HG02981 (cell line): Measurements from ENCODE around the gene GPR171.
"Not testable (repeated sequence)": the region's sequence is repeated elsewhere in the genome, so short reads cannot be mapped to it uniquely, and the experiment has no call there.

Experiments
- ATAC-seq: cut with Tn5 transposase; IDR thresholded peaks from one replicate; pipeline ENCODE4 v1.9.1; 2021; ENCODE audit warnings: mild to moderate bottlenecking, moderate library complexity; ENCODE audit not compliant: unreplicated experiment

Gene GPR171, protein sequence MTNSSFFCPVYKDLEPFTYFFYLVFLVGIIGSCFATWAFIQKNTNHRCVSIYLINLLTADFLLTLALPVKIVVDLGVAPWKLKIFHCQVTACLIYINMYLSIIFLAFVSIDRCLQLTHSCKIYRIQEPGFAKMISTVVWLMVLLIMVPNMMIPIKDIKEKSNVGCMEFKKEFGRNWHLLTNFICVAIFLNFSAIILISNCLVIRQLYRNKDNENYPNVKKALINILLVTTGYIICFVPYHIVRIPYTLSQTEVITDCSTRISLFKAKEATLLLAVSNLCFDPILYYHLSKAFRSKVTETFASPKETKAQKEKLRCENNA

DNA sequence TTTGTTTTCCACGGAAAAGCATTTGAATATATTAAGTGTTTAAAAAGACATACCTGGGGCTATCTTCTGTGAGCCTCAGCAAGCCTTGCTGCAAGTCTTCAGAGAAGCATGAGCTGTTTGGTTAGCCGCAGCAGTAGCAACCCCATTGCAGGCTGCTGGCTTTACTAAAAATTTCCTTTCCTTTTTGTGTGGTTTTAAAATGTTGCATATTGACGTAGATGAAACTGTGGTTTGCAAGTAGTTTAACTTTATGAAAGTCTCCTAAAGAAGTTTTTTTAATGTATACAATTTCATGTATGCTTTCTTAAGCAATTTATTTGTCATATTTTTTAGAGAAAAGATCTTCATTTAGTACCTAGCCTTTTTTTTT lies at the start of gene GPR171:
Gene GPR171, minus strand, starts transcription at position 166 of the 370 bp plus-strand sequence. CDS start 3,830 bp downstream, outside the sequence.
- ATAC-seq, result peak; percentile 89

DNA sequence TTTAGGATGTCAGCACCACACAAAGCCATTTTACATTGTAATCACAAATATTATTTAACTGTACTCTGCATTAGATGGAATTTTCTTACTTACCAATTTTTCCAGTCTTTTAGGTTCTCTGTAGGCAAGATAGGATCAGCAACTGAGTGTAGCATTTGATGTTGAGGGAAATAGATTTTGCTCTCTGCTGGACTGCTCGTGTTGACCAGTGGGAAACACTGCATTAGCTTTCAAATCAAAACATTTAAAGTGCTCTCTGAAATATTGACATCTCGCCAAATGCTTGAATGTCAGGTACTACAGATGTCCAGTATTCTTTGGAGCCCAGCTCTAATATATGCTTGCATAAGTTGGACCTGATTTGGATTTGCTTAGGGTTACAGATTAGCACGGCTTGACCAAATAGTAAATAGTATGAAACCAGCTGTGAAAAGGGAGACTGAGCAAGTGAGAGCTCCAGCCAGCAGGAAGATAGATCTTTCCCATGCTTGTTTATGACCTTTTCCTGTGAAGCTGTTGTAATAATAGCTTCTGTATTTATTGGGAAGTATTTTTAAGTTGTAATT lies 45.8 kb upstream of the GPR171 start:
- ATAC-seq, result no peak

DNA sequence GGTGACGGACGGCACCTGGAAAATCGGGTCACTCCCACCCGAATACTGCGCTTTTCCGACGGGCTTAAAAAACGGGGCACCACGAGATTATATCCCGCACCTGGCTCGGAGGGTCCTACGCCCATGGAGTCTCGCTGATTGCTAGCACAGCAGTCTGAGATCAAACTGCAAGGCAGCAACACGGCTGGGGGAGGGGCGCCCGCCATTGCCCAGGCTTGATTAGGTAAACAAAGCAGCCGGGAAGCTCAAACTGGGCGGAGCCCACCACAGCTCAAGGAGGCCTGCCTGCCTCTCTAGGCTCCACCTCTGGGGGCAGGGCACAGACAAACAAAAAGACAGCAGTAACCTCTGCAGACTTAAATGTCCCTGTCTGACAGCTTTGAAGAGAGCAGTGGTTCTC lies 39.0 kb upstream of the GPR171 start:
- ATAC-seq, result not testable (repeated sequence)

DNA sequence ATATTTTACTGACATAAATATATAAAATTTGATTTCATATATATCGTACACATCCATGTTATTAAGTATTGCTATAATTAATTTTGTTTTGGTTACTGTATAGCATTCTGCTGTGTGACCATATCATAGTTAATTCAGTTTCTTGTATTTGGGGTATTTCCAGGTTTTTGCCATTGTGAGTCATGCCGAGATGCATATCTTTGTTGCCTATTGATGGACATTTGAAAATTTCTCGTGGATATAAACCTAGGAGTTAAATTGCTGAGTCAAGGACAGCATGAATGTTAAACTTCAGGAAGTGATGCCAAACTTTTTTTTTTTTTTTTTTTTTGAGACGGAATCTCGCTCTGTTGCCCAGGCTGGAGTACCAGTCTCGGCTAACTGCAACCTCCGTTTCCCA lies 33.7 kb upstream of the GPR171 start:
- no peak for ATAC-seq

DNA sequence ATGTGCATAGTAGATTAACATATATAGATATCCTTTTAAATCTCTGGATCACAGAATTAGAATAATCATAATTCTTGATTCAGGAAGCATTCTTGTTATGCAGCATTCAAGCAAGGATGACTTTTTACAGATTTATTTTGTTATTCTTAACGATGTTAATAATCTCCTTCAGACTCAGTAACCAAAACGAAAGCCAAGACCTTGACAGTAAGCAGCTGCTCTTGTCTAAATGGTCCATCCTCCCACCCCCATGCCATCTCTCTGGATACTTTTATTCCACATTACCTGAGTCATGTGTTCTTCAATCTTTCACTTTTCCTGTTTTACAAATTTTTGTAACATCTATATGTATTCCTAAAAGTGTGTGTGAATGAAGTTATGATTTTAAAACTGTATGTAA lies 33.3 kb upstream of the GPR171 start:
- no peak for ATAC-seq

DNA sequence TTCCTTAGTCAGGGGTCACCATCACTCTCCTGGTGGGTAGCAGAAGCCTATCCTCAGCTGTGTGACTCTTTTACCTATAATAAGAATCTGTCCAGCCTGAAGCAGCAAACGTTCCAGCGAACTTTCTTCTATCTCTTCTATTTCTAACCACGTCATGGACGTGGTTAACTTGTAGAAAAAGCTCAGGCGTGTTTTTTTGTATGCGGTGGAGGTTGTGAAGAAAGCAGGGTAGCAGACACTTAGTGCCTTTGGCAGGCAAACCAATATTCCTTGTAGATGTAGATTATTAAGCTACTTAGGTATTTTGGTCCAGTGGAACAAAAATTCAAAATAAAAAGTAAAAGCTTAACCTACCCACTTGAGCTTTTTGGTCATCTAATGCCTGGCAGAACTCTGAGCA lies 31.8 kb upstream of the GPR171 start:
- no peak for ATAC-seq

DNA sequence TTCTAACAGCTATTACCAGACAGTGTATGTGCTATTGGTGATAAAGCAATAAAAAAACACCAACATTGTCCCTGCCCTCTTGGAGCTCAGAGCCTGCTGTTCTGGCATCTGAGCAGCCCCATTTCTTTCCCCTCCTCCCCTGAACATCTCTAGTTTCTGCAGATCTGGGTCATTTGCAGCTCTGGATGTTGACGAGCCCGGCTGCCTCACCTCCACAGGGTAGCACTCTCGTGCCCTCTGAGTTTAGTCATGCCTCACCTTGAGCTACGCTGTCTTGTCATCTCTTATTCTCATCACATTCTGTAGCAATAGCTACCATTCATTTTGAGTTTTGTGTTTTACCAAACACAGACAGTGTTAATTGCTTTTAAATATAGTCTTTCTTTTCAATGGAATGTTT lies 30.0 kb upstream of the GPR171 start:
- no peak for ATAC-seq

DNA sequence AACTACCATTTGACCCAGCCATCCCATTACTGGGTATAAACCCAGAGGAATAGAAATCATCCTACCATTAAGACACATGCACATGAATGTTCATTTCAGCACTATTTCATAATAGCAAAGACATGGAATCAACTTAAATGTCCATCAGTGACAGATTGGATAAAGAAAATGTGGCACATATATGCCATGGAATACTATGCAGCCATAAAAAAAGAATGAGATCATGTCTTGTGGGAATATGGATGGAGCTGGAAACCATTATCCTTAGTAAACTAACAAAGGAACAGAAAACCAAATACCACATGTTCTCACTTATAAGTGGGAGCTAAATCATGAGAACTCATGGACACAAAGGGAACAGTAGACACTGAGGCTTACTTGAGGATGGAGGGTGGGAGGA lies 29.4 kb upstream of the GPR171 start:
- not testable (repeated sequence) for ATAC-seq

DNA sequence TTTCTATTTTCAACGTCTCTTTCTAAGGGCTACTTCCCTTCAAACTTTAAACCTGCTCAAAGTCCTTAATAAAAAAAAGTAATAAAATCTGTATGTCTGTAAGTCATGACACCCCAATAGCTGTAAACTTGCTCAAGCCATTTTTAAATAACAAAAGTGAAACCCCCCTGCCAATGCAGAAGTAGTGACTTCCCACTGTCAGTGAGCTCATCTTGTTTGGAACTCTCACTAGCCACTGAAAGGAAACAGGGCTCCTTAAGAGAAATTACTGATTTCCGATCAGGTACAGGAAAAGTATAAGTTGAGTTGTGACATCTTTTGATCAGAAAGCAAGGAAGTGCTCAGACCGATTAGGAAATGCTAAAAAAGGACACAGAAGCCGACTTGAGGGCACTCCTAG lies 27.6 kb upstream of the GPR171 start:
- peak; percentile 56 for ATAC-seq

DNA sequence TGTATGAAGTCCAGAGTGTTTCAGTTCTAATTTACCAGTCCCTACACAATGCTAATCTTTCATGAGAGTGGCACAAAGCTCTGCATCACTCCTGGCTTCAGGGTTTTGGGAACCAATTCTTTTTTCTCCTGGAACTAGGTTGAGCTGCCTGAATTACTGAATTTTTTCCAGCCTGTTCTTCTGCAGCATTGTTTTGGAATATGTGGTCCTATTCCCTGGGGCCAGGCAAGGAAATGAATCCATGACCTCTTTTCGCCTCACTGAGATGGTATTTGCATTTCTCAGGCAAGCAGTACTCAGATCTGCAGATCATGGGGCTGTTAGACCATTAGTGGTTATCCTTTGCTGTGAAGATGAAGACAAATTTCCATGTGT lies 25.6 kb upstream of the GPR171 start:
- no peak for ATAC-seq

DNA sequence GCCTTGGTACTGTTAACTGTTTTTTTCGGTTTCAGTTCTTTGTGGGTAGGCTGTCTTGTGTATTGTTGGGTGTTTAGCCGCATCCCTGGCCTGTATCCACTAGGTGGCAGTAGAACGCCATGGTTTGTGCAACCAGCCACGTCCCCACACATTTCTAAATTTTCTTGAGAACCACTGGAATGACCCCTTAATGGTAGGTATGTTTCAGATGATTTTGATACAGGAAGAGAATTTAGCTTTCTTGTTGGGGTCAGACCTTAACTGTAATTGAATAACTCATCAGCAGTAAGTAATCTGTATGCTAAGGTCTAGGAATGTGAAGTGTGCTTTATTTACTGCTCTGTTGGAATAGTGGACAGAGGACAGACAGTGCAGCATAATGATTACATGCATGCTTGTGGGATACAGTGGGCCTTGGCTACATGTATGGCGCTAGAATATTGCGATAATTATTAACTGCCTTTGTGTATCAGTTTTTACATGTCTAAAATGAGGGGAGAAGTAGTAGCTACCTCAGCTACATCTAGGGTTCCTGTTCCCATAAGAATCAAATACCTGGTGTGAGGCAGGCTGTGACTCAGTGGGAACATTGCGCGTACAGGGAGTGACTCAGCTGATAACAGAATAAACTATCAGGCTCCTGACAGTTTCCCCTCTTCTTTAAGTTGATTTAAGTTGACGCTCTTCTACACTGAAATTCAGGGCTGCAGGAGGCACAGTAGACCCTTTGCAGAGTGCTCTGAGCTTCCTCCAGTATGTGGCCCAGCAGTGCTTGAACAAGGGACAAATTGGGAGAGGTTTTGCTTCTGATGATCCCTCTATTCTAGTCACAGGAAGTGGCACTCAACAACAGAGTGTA lies 25.0 kb upstream of the GPR171 start:
- peak; percentile 80 for ATAC-seq

DNA sequence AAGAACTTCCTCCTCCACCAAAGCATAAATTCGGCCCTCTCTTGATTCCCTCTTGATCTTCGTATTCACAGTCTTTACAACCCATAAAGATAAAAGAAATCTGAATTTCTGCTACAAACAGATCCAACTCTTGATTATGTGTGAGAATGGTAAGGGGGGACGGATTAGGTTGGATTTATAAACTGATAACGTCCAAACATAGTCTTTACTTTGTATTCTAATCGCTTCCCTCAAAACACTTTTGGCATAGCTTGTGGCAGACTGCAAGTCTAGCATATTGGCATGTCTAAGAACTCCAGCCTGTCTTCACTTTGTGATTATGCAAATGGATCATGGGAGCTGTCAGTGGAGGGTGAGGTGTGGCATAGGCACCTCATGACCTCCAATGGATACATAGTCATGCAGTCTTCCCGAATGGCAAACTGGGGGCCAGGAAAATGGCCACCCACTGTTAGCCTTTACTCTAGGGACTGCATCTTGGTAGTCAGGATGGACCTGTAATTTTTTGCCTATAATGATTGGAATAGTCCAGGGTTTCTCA lies 24.3 kb upstream of the GPR171 start:
- peak; percentile 32 for ATAC-seq

DNA sequence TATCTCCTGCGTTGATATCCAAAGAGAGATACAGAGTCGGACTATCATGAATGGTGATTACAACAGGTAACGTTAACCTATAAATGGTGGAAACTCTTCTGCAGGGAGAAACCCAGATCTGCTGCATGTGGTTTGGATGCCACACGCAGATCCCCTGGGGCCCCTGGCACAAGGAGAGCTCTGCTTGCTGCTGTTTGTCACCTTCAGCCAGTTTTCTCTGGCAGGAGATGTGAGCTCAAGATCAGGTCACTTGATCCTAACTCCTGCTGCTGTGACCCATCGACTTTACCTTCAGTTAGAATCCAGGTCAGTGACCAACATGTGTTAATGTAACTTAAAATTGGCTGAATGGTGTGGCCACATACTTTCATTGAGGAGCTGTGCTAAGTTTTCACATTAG lies 23.8 kb upstream of the GPR171 start:
- no peak for ATAC-seq

DNA sequence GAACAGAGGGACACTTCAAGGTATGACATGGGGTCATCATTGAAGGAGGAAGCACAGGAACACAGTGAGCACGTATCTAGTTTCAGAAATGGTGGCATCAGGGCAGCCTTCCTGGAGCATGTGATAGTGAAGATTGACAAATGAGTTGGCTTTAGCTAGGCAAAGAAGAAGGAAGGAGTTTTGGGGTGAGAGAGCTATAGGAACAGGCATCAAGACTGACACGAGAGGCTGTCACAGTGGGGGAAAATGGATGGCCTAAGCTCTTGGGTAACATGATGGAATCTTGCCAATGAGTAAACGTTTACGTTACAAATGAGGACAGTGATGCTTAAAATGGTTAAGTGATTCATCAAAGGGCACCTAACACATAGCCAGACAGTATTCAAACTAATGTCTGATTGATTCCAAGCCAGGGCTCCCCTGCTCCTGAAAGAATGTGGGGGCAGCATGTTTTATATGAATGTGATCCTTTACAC lies 23.1 kb upstream of the GPR171 start:
- no peak for ATAC-seq

DNA sequence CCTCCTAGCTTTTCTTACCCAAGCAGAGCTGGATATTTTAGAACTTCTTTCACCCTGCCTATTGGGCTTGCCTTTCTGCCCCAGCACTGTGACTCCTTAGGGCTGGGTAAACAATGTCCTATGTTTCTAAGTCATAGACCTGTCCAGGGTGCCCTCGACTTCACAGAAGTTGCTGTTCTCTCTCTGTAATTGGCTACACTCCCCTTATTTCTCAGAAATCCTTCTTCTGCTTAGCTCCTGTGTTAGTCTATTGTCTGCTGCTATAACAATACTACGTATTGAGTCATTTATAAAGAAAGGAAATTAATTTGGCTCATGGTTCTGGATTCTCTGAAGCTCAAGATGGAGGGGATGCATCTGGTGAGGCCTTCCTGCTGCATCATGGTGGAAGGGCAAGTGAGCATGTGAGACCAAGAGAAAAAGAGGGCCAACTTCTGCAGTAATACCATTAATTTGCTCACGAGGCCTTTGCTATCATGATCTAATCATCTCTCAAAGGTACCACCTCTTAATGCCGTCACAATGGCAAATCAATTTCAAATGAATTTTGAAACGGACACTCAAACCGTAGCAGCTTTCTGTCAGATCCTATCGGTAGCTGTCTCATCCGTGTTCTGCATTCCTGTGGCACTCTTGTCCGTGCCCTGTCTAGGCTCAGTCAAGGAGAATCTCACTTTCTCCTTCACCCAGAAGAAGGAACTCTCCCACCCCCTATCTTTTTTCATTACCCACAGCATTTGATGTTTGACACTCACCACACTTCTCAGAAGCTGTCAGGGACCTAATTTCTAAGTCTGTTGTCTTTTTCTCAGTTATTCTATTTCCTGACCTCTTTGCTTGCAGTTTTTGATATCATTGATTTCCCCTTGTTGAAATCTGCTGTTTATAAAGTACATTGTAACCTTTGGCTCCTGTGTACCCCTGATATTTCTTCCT lies 22.3 kb upstream of the GPR171 start:
- ATAC-seq, result no peak

DNA sequence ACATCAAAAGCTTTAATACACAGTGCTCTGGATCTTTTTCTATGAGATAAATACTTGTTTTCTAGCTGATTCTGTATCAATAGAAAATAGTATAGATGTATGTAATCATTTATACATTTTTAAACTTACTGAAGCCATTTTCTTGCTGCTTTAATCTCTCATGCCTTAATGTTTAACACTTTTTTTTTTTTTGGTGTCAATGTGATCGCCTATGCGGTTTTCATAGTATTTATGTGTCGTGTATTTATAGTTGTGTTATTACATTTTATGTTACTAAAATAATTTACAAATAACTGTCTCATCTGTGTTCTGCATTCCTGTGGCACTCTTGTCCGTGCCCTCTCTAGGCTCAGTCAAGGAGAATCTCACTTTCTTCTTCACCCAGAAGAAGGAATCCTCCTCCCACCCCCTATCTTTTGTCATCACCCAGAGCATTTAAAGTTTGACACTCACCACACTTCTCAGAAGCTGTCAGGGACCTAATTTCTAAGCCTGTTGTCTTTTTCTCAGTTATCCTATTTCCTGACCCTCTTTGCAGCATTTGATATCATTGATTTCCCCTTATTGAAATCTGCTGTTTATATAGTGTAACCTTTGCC lies 21.4 kb upstream of the GPR171 start:
- no peak for ATAC-seq

DNA sequence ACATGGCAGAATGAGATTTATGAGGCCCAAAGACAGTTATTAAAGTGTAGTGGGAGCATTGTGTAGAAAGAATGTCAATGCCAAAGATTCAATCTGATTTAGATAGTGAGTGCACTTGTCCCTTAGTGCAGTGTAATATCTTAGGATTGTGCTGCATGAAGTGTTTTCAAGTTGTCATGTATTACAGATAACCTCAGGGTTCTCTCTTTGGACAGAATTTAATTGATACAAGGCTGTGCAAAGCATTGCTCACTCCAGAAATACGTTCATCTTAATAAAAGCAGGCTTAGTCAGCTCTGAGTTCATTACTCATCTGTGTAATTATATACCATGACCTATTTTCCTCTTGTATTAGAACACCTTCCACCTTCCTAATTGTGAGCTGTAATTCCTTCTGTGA lies 16.0 kb upstream of the GPR171 start:
- ATAC-seq, result no peak

DNA sequence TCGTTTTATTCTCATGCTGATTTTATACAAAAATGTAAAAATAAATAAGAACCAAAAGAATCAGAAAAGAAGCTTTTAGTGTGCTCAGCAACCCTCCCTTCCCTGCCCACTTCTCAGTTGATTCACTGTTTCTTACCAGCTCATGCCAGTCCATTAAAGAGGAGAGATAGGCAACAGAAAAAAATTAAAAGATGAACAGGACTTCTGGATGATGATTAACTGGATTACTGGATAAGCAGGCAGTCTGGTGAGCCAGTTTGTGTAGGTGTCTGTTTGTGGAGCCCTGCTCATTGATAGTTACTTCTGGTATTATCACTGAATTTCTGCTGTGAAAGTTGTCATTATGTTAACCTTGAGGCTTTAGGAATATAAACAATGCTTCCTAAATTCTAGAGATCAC lies 15.1 kb upstream of the GPR171 start:
- ATAC-seq, result no peak

DNA sequence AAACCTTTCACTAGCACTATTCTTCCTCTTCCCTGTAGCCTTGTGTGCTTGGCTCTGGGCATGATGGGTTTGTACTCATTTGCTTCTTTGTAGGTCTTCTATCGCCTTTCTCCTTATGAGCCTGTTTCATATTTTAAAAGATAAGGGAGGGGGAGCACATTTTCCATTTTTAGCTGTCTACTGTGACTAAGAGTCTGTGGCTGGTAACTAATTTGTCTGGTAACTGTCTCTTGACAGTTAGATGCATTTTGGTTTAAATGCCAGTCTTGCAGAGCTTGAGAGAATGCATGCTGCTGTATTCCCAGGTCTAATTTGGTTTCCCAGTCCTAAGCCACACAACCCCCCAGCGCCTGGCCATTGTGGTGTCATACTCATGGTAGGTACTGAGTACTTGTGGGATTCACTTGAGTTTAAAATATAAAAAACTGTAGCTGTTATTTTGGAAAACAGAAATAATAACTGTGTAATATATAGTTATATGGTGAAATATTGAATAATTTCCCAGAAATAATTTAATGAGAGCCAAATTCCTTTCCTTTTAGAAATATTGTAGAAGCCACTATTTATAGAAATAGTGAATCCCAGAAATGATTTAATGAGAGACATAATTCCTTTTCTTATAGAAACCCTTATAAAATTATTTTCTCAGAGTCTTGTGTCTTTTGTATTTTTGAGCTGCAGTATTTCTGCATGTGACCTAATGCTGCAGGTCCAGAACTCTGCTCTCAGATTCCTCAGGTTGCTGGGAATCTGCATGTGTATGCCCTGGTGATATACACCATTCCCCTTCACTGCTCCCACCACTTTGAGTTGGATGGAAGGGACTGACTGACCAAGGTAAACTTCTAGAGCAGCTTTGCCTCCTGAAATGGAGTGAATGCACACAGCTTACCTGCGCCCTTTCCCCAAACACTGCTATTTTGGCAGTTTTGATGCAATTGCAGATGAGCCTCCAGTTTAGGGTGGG lies 13.9 kb upstream of the GPR171 start:
- no peak for ATAC-seq
